Measurements from ENCODE around the gene C11orf91.
"Not testable (repeated sequence)": the region's sequence is repeated elsewhere in the genome, so short reads cannot be mapped to it uniquely, and the experiment has no call there.

The C11orf91 gene

GRCh38 chr11:33696411-33696810 is 4.2 kb downstream of the C11orf91 start:
- no peak for DNase-seq (ENCODE audit: low read depth)

DNA sequence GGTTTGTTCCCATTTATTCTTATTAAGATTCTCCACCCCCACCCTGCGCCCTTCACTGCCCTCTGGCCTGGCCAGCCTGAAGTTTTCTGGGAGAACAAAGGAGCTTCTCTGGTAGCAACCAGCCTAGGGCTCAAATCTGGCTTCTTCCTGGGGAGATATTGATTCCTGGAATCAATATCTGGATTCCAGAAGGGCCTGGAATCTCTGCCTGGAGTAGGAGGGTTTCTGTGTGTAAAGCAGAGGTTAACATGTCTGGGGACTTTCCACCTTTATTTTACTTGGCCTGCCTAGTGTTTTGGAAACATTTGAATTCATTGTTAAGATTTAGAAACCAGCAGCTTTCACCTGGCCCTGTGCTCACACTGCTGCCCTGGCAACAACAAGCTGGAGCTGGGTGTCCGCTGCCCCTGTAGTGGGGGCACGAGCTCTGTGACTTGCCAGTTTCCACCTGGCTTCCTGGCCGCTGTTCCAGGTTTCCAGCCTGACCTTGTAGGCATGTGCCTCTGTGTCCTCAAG is 5.5 kb downstream of the C11orf91 start:
- DNase-seq (ENCODE audit: low read depth): no peak

- DNase-seq (ENCODE audit: low read depth): no peak
Measured at GRCh38 chr11:33694346-33695050, 6.1 kb downstream of the C11orf91 start.

DNA sequence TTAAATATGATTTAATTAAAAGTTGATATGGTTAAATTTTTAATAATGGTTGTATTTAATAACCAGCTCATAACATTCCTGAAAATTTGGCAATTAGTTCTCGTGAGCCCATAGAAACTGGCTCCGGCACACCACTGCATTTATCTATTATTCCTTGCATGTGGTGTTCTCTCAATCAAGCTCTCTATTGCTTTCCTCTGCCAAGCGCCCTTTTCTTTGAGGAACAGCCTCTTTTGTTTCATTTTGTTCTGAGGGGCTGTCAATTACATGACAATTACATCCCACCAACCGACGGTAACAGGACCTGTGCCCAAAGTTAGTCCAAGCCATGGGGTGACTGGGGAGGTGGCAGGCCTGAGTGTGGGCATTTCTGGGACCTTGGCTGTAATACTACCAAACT is 8.1 kb downstream of the C11orf91 start:
- no peak for DNase-seq (ENCODE audit: low read depth)

GRCh38 chr11:33692013-33692504 is 8.6 kb downstream of the C11orf91 start:
- DNase-seq (ENCODE audit: low read depth): peak; percentile 98

GRCh38 chr11:33691066-33691864 is 9.4 kb downstream of the C11orf91 start:
- no peak for DNase-seq (ENCODE audit: low read depth)

GRCh38 chr11:33690290-33691065 is 10.1 kb downstream of the C11orf91 start:
- peak; percentile 98 for DNase-seq (ENCODE audit: low read depth)

- no peak for DNase-seq (ENCODE audit: low read depth)
Measured at GRCh38 chr11:33689501-33689900, 11.1 kb downstream of the C11orf91 start.

GRCh38 chr11:33689085-33689484 is 11.5 kb downstream of the C11orf91 start:
- no peak for DNase-seq (ENCODE audit: low read depth)

- DNase-seq (ENCODE audit: low read depth): peak; percentile 74
Measured at GRCh38 chr11:33687733-33688479, 12.7 kb downstream of the C11orf91 start.

DNA sequence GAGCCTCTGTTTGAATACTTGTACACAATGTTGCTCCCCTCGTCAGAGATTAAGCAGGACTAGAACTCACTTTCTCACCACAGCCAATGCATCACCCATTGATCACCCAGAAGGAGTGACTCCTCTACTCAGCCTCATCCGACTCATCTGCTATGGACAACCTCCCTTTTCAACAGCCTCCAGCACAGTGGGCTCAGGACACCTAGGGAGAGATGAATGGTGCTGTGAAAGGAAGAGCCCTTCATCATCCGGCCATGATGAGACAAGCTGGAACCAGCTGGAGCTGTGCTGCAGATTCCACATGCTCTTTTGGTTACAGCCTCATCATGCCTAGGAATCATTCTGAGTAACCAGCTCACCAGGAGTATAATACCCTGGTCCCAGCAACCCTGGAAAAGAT is 15.5 kb downstream of the C11orf91 start:
- no peak for DNase-seq (ENCODE audit: low read depth)

DNA sequence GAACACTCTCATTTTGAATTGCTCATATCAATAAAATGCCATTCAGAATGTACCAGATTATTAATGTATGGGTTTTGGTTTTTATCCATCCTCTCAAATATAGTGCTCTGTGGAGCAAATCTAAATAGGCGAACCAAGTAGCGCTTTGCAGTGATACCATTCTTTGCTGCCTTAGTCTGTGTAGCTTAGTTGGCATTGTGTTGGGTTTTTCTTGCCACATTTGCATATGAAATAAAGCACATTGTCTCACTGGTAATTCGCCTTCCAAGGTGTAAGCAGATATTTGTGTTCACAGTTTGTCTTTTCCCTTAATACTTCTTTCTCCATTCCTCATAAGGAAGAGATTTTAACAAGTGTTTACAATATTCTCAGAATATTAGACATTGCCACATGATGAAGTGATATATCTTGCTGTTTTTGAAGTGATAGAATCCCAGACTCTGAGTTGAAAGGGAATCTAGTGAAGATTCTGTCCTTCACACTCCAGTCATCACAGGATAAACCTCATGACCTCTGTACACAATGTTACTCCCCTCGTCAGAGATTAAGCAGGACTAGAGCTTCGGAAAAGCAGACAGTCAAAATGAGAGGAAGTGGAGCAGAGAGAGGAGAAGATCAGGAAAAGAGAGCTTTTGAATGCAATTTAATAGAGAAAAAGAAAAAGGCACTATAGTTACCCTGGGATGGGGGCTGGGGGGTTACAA is 16.5 kb downstream of the C11orf91 start:
- no peak for DNase-seq (ENCODE audit: low read depth)

- DNase-seq (ENCODE audit: low read depth): peak; percentile 46
Measured at GRCh38 chr11:33682446-33682845, 18.2 kb downstream of the C11orf91 start.

DNA sequence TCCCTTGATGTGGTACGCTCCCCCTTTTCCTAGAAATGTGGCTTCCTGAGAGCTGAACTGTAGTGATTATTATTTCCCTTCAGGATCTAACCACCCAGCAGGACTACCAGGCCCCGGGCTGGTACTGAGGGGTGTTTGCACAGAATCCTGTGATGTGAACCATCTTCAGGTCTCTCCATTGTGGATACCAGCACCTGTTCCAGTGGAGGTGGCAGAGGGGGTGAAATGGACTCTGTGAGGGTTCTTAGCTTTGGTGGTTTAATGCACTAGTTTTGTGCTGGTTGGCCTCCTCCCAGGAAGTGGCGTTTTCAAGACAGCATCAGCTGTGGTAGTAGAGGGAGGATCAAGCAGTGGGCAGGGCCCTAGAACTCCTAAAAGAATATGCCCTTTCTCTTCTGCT is 18.6 kb downstream of the C11orf91 start:
- no peak for DNase-seq (ENCODE audit: low read depth)

DNA sequence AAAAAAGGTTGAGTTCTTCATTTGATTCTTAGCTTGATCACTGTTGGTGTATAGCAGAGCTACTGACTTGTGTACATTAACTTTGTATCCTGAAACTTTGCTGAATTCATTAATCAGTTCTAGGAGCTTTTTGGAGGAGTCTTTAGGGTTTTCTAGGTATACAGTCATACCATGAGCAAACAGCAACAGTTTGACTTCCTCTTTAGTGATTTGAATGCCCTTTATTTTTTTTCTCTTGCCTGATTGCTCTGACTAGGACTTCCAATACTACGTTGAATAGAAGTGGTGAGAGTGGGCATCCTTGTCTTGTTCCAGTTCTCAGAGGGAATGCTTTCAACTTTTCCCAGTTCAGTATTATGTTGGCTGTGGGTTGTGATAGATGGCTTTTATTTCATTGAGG is 22.0 kb downstream of the C11orf91 start:
- DNase-seq (ENCODE audit: low read depth): not testable (repeated sequence)

DNA sequence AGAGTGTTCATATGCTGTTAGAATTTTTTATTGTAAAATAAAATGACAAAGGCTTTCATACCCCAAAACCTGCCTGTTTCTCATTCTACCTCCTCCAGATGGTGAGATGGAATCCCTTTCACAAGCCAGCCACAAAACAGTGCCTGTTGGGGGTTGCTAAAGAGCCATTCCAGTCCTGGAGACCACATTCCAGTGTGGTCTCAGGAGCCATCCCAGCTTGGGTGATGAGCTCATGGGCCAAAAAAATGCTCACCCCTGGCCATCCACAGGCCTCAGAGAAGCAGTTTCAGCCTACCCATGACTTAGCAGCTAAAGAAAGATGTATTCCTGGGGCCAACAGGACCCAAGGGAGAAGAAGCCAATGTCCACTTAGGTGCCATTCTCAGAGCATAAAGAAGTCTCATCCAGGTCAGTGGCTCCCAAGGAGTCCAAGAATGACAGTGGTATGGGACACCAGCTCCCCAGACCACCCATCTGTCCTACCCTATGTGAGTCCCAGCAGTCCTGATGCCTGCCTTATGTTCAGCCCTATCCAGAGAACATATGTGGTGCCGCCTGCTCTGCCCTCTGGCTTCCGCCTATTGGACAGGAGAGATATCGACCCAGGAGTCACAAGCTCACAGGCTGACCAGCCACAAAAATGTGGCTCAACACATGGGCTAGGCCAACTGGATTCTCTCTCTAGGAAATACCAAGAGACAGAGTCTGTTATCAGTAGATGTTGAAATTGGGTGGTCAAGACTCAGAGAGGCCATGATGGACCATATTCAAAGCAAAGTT is 26.4 kb downstream of the C11orf91 start:
- DNase-seq (ENCODE audit: low read depth): peak; percentile 59

- no peak for DNase-seq (ENCODE audit: low read depth)
Measured at GRCh38 chr11:33672273-33672672, 28.4 kb downstream of the C11orf91 start.

DNA sequence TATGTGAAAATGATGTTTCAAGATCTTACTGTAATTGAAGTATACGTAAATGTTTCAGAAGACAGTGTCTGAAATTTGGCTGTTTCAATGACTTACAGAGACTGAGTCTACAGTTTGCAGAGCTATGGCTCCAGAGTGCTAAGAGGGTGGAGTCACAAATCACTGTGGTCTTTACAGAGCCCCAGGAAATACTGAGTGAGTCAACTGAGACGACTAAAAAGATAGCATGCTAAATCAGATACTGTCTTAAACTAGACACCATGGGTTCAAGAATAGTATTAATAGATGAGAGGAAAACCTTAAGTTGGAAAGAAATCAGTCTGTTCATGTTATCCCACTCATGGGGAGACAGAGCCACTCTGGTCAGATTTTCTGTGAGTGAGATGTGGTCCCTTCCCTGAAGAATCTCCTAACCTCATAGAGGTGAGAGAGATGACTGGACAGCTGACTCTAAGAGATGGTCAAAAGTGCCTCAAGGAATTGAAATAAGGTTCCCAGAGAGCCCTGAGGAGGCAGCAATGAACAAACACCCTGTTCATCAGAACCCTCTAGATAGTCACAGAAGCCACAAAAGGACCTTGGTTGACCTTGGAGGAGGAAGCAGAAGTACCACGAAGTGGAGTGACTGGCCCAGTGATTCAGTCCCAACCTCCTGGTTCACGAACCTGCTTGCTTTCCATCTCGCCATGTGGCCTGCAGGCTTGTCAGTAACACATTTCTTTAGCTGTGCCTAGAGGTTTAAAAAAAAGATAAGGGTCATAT is 30.2 kb downstream of the C11orf91 start:
- peak; percentile 77 for DNase-seq (ENCODE audit: low read depth)

- no peak for DNase-seq (ENCODE audit: low read depth)
Measured at GRCh38 chr11:33669598-33670249, 30.9 kb downstream of the C11orf91 start.

Measured in iris pigment epithelial cell (primary cell).